ENCODE measurements around the gene FNDC3B. TPM values are rescaled to one million over a fixed set of nuclear protein-coding genes. Genes with fewer than 3 reads are reported as not detected.

FNDC3B gene
- total and polyA plus RNA-seq, 5 experiments from 2014 or later = 6.5 to 20.6 (median 8.8) TPM

DNA sequence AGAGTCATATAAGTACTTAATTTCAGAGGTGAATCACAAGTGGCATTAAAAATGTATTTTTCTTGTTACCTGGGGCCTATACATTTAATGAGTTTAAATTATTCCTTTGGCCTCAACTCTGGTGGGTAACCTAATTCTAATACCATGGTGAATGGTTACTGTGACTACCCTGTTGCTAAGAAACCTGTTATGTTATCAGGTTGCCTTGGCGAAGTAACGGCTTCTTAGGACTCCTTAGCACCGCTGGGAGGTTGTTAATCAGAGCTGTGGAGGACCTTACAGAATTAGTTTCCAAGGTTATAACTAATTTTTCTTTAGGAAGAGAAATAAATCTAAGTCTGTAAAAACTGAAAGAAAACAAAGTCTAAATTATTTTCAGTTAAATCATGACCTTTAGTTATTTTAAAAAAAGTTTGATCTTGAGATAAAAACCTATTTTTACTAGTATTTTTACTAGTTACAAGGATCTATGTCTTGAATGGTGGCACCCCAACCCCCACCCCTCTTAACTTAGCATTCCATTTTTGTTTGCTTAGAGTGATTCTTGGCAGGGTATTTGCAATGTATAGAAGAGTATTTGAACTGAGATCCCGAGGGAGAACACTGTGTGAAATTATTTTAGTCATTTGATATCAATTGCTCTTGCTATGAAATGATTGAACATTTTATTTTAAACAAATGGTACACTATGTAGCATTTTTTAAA lies 155.5 kb downstream of the FNDC3B start:
- no peak for ATAC-seq
- POLR2A ChIA-PET = no interaction called here
- H3K9me3 Mint-ChIP-seq = peaks cover 0 to 6% (median 2%) of the 10 kb centered on the region in 9 donors

DNA sequence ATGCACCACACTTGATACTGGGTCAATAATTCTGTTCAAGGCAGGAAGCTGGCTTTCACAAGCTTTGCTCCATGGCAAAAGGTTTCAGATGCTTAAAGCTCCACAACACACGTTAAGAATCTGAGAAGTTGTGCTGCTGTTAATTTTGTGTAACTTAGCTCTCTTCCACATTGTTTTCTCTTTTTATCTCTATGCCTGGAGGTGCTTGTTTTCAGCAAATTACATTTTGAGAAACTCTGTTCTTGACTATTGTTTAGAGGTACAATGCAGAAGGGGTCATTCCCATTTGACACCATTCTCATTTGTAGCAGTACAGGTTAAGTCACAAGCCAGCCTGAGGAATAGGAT lies 156.0 kb downstream of the FNDC3B start:
- Mint-ChIP-seq H3K4me1 (peaks cover 5 to 13% (median 10%) of the 10 kb centered on the region in 4 donors), H3K27me3 (no peaks in the 10 kb centered on the region), H3K36me3 (peaks cover 0 to 11% (median 3%) of the 10 kb centered on the region in 3 donors), H3K9me3 (peaks cover 0 to 6% (median 3%) of the 10 kb centered on the region in 9 donors), H3K4me3 (no peak overlapping the region), H3K27ac (peak overlapping the region in 1 of 10 donors; percentile 15)
- ATAC-seq = no peak
- no peak for DNase-seq
- POLR2A ChIA-PET = no interaction called here

More for the DNA sequence above, 155.5 kb downstream of the FNDC3B start:
- no peak for DNase-seq
- Mint-ChIP-seq H3K4me1 (peaks cover 5 to 11% (median 9%) of the 10 kb centered on the region in 4 donors), H3K27me3 (no peaks in the 10 kb centered on the region), H3K27ac (no peak overlapping the region), H3K4me3 (no peak overlapping the region), H3K36me3 (peaks cover 0 to 11% (median 3%) of the 10 kb centered on the region in 3 donors)

DNA sequence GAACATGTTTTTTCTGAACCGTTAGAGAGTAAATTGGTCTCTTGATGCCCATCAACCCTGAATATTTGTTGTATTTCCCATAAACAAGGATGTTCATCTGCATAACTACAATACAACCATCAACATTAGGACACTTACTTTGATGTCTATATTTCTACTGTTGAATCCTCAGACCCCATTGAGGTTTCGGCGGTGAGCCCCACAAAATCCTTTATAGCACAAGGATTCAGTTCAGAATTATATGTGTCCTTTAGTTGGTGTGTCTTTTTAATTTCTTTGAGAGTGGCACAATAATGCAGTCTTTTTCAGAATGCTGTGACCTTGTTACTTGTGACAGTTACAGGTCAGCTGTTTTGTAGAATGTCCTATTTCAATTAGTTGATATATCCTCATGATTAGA lies 158.0 kb downstream of the FNDC3B start:
- H3K4me3 Mint-ChIP-seq = no peak overlapping the region
- H3K9me3 Mint-ChIP-seq = peaks cover 0 to 8% (median 3%) of the 10 kb centered on the region in 9 donors
- POLR2A ChIA-PET = no interaction called here
- peaks cover 3 to 16% (median 3%) of the 10 kb centered on the region in 3 donors for H3K36me3 Mint-ChIP-seq
- ATAC-seq (no peak), DNase-seq (no peak)
- H3K27me3 Mint-ChIP-seq = no peaks in the 10 kb centered on the region
- peaks cover 5 to 15% (median 9%) of the 10 kb centered on the region in 4 donors for H3K4me1 Mint-ChIP-seq
- no peak overlapping the region for H3K27ac Mint-ChIP-seq

DNA sequence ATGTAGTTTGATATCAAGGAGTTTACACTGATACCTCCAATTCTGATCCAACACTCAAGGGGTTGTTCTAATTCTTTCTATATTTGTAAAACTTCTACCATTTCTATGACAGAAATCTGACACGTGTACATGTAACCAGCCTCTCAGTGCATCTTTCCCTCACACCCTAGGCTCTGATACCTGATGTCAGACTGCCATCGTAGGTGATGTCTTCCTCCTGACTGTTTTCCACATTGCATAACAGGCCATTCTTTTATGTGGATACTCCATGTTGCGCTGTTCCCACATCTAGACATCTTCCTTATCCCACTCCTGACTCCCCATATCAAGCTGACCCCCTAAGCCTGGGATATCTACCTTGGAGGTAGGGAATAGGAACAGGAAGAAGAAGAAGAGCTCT lies 159.1 kb downstream of the FNDC3B start:
- Mint-ChIP-seq H3K4me1 (peaks cover 3 to 16% (median 7%) of the 10 kb centered on the region in 4 donors), H3K4me3 (no peak overlapping the region), H3K27me3 (no peaks in the 10 kb centered on the region), H3K27ac (no peak overlapping the region), H3K36me3 (peaks cover 4 to 25% (median 14%) of the 10 kb centered on the region in 3 donors), H3K9me3 (peaks cover 0 to 18% (median 5%) of the 10 kb centered on the region in 9 donors)
- POLR2A ChIA-PET = no interaction called here
- DNase-seq (no peak), ATAC-seq (no peak)

DNA sequence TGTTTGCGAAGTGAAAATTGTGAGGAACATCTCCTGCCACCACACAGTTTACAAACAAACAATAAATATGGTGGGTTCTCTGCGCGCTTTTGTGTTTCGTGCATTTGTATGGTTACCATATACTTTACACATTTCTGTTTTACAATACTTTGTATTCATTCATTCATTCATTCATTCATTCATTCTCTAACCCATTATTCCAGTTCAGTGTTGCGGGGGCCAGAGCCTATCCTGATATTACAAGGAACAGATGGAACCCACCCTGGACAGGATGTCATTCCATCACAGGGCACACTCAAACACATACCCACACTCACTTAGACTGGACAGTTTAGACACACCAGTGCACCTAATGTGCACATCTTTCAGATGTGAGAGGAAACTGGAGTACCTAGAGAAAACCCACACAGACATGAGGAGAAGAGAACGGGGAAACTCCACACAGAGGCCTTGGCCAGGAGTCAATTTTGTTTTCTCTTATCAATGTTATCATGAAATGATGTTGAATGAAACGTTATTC lies 160.5 kb downstream of the FNDC3B start:
- peaks cover 10 to 32% (median 19%) of the 10 kb centered on the region in 9 donors for H3K9me3 Mint-ChIP-seq
- H3K36me3 Mint-ChIP-seq = peaks cover 12 to 36% (median 28%) of the 10 kb centered on the region in 3 donors
- DNase-seq = no peak
- ATAC-seq = no peak
- peaks cover 0 to 10% (median 2%) of the 10 kb centered on the region in 4 donors for H3K4me1 Mint-ChIP-seq
- H3K27ac Mint-ChIP-seq = no peak overlapping the region
- H3K4me3 Mint-ChIP-seq = no peak overlapping the region
- POLR2A ChIA-PET = no interaction called here
- H3K27me3 Mint-ChIP-seq = no peaks in the 10 kb centered on the region

DNA sequence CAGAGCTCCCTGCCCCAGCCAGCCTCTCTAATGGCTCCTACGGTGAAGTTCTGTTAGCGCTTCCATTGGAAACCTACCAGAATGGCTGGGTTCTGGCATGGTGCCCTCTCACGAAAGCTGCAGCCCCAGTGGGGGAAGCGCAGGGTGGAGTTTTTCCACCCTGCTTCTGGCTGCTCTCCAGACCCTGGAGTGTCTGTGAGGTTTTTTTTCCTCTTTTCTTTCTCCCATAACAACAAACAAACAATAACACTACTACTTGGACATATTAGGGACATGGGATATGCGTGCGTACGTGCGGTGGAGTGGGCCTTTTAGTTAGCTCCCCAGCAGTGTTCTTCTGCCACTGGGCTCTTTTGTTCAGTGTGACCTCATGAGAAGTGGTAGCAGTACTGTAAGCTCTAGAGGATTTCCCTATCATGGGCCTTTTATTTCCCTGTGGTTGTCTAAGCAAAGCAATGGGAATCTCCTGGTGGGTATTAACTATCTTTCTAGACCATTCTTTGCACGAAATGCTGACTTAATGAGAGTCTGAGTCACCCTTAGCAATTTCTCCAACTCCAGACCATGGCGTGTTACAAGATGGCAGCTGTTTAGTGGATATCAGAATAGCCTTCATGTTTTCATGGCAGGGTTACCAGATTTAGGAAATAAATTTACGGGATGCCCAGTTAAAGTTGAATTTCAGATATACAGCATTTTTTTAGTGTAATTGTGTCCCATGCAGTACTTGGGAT lies 161.9 kb downstream of the FNDC3B start:
- DNase-seq (no peak), ATAC-seq (no peak)
- Mint-ChIP-seq H3K4me1 (peaks cover 0 to 10% (median 2%) of the 10 kb centered on the region in 4 donors), H3K27me3 (no peaks in the 10 kb centered on the region), H3K27ac (no peak overlapping the region), H3K9me3 (peaks cover 16 to 45% (median 30%) of the 10 kb centered on the region in 9 donors), H3K4me3 (no peak overlapping the region), H3K36me3 (peaks cover 19 to 48% (median 40%) of the 10 kb centered on the region in 3 donors)
- POLR2A ChIA-PET = no interaction called here

DNA sequence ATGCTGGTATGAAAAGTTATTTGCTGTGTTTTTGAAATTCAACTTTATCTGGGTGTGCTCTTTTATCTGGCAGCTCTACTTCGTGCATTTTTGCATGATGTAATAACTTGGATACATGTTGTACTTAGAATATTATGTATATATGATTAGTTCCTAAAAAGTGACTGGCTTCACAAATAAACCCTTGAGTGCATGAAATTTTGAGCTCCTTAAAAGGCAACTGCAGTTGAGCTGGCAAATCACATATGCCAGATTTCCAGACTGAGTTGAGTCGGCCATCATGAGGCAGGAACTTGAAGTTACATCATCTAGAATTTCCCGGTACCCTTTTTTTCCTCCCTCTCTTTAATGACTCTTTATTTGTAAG lies 162.5 kb downstream of the FNDC3B start:
- Mint-ChIP-seq H3K27me3 (no peaks in the 10 kb centered on the region), H3K9me3 (peaks cover 19 to 48% (median 30%) of the 10 kb centered on the region in 9 donors), H3K4me1 (peaks cover 0 to 10% (median 2%) of the 10 kb centered on the region in 4 donors), H3K4me3 (no peak overlapping the region), H3K27ac (no peak overlapping the region), H3K36me3 (peaks cover 22 to 51% (median 44%) of the 10 kb centered on the region in 3 donors)
- DNase-seq (no peak), ATAC-seq (no peak)
- POLR2A ChIA-PET = no interaction called here

DNA sequence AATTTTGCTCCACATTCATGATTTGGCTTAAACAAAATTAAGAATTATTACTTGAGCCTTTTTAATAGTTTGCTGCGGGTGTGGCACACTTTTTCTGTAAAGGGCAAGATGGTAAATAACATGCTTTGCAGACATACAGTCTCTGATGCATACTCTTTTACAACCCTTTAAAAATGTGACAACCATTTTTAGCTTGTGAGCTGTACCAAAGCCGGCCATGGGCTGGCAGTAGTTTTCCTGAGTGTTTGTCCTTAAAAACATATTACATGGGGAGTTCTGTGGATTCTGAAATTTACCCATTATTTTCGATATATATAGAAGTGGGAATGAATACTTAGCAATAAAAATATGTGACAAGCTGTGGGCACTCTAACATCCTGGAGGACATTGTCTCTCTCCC lies 163.4 kb downstream of the FNDC3B start:
- Mint-ChIP-seq H3K4me1 (peaks cover 0 to 10% (median 2%) of the 10 kb centered on the region in 4 donors), H3K4me3 (no peak overlapping the region), H3K36me3 (peaks cover 23 to 53% (median 46%) of the 10 kb centered on the region in 3 donors), H3K27ac (no peak overlapping the region), H3K9me3 (peaks cover 19 to 51% (median 30%) of the 10 kb centered on the region in 9 donors), H3K27me3 (no peaks in the 10 kb centered on the region)
- DNase-seq (no peak), ATAC-seq (no peak)
- POLR2A ChIA-PET = no interaction called here

DNA sequence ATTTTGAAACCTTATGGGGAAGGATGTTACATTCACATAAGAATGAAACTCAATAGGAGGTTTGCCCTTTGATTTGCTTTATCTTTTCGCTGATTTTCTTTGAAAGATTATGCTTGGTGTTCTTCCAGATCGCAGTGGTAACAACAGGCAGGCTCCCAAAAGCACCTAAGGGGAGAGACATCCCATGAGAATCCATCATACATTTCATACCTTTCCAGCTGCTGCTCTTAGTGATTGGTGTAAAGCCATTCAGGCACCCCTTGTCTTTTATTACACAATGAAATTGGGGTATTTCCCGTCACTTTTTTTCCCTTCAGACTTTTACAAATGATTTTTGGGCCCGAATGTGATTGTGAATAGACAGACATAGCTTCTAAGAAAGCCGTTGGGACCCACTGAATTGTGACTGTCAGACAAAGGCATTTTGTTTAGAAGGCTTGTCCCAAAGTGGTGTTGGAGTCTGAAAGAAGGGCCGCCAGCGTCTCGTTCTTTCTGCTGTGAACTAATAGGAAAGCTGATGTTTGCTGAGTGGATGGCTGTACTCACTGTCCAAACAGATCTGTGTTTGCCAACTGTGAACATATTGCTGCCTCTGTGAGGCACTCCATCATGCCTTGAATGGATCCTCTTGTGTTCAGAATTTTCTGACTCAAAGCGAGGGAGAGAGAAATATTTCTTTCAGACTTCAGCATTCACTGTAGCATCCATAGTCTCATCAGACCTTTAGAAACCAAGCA lies 164.3 kb downstream of the FNDC3B start:
- Mint-ChIP-seq H3K9me3 (peaks cover 19 to 45% (median 27%) of the 10 kb centered on the region in 9 donors), H3K36me3 (peaks cover 23 to 46% (median 46%) of the 10 kb centered on the region in 3 donors), H3K4me3 (no peak overlapping the region), H3K4me1 (peaks cover 0 to 10% (median 1%) of the 10 kb centered on the region in 4 donors), H3K27me3 (no peaks in the 10 kb centered on the region), H3K27ac (no peak overlapping the region)
- no peak for ATAC-seq
- DNase-seq = no peak
- POLR2A ChIA-PET = no interaction called here

DNA sequence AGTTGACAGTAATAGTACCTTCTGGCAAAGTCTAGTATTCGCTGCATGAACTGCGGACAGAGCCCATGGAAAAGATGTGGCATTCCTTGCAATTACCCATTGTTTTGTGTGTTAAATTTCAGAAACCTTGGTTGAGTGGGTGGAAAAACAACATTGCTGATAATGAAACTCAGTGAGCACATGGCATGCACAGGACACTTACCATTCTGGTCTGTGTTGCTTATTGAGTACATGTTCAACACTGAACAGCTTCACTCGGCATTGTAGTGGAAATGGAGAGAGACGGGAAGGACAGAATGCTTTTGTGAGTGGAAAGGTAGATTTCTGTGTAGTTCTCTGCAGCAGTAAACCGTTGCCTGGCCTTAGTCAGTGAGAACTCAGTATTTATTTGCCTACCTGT lies 165.3 kb downstream of the FNDC3B start:
- Mint-ChIP-seq H3K4me3 (no peak overlapping the region), H3K4me1 (peaks cover 0 to 15% (median 2%) of the 10 kb centered on the region in 4 donors), H3K9me3 (peaks cover 19 to 45% (median 27%) of the 10 kb centered on the region in 9 donors), H3K27me3 (no peaks in the 10 kb centered on the region), H3K36me3 (peaks cover 23 to 46% (median 46%) of the 10 kb centered on the region in 3 donors), H3K27ac (no peak overlapping the region)
- POLR2A ChIA-PET = no interaction called here
- DNase-seq = no peak
- no peak for ATAC-seq

DNA sequence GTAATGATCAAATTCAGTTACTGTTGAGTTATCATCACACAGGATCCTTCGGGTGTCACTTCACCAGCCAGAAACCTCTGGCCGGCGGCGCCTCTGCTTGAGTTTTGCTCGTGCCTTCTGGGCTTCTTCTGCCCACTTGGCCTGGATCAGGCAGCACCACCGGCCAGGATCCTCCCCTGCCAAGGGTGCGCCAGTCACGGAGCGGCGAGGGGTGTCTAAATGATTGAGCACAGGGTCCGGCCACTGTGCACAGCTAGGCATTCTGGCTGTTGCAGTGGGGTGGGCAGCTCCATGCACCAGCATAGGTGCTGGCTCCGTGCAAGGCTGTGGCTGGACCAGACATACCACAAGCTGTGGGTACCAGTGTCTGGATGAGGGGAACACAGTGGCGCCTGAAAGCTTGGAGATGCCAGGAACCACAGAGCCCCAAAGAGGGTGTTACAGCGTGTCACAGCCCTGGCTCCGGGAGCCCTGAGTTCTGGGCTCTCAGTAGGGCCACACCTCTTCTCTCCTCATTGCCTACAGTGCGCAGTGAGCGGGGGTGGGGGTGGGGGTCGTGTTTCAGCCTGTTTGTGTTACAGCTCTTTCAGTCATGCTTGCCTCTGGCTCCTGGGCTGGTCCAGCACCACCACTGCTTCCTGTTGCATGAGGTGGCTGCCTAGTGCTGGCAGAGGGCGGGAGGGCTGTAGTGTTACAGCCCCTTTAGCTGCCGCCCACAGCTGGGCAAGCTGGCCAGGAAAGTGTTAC lies 169.4 kb downstream of the FNDC3B start:
- peaks cover 0 to 16% (median 5%) of the 10 kb centered on the region in 4 donors for H3K4me1 Mint-ChIP-seq
- no peak for ATAC-seq
- peaks cover 22 to 40% (median 28%) of the 10 kb centered on the region in 3 donors for H3K36me3 Mint-ChIP-seq
- no peak for DNase-seq
- H3K4me3 Mint-ChIP-seq = no peak overlapping the region
- H3K27me3 Mint-ChIP-seq = no peaks in the 10 kb centered on the region
- POLR2A ChIA-PET = no interaction called here
- peaks cover 11 to 31% (median 23%) of the 10 kb centered on the region in 9 donors for H3K9me3 Mint-ChIP-seq
- H3K27ac Mint-ChIP-seq = no peak overlapping the region

Measured in naive thymus-derived CD8-positive, alpha-beta T cell (primary cell).